ENCODE data around the gene TRIM68.

The TRIM68 gene

DNA sequence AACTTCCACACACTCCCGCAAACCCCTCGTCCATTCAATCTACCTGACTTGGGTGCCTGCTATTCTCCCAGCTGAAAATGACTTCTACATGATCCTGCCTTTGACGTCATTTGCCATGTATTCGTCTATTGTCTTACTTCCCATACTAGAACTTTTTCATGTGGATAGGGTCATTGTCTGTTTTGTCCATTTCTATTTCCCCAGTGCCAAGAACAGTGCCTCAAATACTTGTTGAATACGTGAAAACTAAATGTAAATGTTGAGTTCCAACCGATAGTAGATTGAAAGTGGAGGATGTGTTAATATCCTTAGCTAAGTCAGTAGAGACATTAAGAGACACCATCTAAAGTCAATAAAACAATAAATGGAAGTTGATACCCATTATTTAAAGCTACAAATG, 935 bp downstream of the TRIM68 start:
- H3K4me2 ChIP-seq (ENCODE audit: low read depth, low read length, poor library complexity, severe bottlenecking): peak overlapping the region; percentile 99
- H3K9me2 ChIP-seq (replicated peaks; ENCODE audit: low read depth, low read length): no peaks in the 10 kb centered on the region
- H4K20me1 ChIP-seq (ENCODE audit: insufficient read depth, low read length, poor library complexity, severe bottlenecking): no peaks in the 10 kb centered on the region
- peak overlapping the region; percentile 91 for H3K9ac ChIP-seq (ENCODE audit: low read depth, low read length, poor library complexity, severe bottlenecking)
- H3K36me3 ChIP-seq (ENCODE audit: insufficient read depth, low read length): no peaks in the 10 kb centered on the region; the same call in 1 of the 2 replicates
- peaks cover 7% of the 10 kb centered on the region for H3K79me2 ChIP-seq (ENCODE audit: insufficient read depth, low read length)
- H3K4me3 ChIP-seq (ENCODE audit: low read length, poor library complexity, severe bottlenecking): peak overlapping the region; percentile 93
- peak overlapping the region; percentile 98; the same call in 1 of the 2 replicates for H2AFZ ChIP-seq (ENCODE audit: low read length)
- no peaks in the 10 kb centered on the region for H3F3A ChIP-seq (ENCODE audit: low read depth)
- no peaks in the 10 kb centered on the region for H3K9me3 ChIP-seq (ENCODE audit: insufficient read depth, low read depth, low read length)
- TF ChIP-seq, protein P1, sequence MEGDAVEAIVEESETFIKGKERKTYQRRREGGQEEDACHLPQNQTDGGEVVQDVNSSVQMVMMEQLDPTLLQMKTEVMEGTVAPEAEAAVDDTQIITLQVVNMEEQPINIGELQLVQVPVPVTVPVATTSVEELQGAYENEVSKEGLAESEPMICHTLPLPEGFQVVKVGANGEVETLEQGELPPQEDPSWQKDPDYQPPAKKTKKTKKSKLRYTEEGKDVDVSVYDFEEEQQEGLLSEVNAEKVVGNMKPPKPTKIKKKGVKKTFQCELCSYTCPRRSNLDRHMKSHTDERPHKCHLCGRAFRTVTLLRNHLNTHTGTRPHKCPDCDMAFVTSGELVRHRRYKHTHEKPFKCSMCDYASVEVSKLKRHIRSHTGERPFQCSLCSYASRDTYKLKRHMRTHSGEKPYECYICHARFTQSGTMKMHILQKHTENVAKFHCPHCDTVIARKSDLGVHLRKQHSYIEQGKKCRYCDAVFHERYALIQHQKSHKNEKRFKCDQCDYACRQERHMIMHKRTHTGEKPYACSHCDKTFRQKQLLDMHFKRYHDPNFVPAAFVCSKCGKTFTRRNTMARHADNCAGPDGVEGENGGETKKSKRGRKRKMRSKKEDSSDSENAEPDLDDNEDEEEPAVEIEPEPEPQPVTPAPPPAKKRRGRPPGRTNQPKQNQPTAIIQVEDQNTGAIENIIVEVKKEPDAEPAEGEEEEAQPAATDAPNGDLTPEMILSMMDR (conservative IDR thresholded peaks at IDR 0.05; ENCODE audit: low read length): no peak
- no peak for TF ChIP-seq EZH2phosphoT487 (IDR thresholded peaks at IDR 0.05; ENCODE audit: borderline replicate concordance)
- peaks cover 2% of the 10 kb centered on the region for H3K27me3 ChIP-seq (ENCODE audit: insufficient read depth, low read length, poor library complexity, severe bottlenecking)
- H3K4me1 ChIP-seq (ENCODE audit: insufficient read depth, low read length, poor library complexity, severe bottlenecking): peaks cover 29% of the 10 kb centered on the region

DNA sequence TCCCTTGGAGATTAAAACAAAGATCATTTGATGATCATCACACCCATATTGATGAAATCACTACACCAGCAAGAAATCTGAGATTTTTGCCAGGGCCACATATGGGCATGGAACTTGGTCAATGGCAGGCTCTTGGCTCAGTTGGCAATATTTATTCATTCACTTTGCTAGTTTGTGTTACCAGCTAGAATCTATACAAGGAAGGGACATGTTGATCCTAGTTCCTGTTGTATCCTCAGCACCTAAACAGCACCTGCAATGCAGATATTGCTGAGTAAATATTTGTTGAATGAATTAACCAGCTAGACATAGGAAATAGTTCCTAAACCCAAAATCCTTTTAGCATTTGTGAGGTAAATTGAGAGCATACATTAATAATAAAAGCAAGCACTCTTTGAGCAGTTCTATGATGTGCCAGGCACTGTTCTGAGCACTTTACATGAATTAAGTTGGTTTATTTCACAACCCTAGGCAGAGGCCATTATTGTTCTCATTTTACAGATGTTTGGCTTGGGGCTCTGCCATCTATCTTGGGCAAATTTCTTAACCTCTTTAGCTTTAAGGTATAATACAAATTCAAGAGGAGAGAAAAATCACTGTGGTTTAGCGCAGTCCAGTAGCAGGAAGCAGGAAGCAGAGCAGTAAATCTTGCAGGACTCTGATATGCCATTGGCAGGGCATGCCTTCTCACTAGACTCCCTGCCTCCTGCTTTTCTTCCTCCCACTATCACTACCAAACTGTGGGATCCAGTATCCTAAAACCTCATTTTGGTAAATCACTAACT, 1.6 kb downstream of the TRIM68 start:
- peak overlapping the region; percentile 99 for H3K4me2 ChIP-seq (ENCODE audit: low read depth, low read length, poor library complexity, severe bottlenecking)
- peak overlapping the region; percentile 91 for H3K9ac ChIP-seq (ENCODE audit: low read depth, low read length, poor library complexity, severe bottlenecking)
- no peak overlapping the region for H2AFZ ChIP-seq (ENCODE audit: low read length)
- no peaks in the 10 kb centered on the region for H3K9me3 ChIP-seq (ENCODE audit: insufficient read depth, low read depth, low read length)
- H3K4me3 ChIP-seq (ENCODE audit: low read length, poor library complexity, severe bottlenecking): peak overlapping the region; percentile 93
- peaks cover under 1% of the 10 kb centered on the region; the same call in 1 of the 2 replicates for H3K36me3 ChIP-seq (ENCODE audit: insufficient read depth, low read length)
- peaks cover 7% of the 10 kb centered on the region for H3K79me2 ChIP-seq (ENCODE audit: insufficient read depth, low read length)
- H4K20me1 ChIP-seq (ENCODE audit: insufficient read depth, low read length, poor library complexity, severe bottlenecking): no peaks in the 10 kb centered on the region
- H3K4me1 ChIP-seq (ENCODE audit: insufficient read depth, low read length, poor library complexity, severe bottlenecking): peaks cover 29% of the 10 kb centered on the region
- H3F3A ChIP-seq (ENCODE audit: low read depth): no peaks in the 10 kb centered on the region
- TF ChIP-seq EZH2phosphoT487 (IDR thresholded peaks at IDR 0.05; ENCODE audit: borderline replicate concordance): no peak
- TF ChIP-seq, protein P1 (conservative IDR thresholded peaks at IDR 0.05; ENCODE audit: low read length): no peak
- no peaks in the 10 kb centered on the region for H3K27me3 ChIP-seq (ENCODE audit: insufficient read depth, low read length, poor library complexity, severe bottlenecking)
- no peaks in the 10 kb centered on the region for H3K9me2 ChIP-seq (replicated peaks; ENCODE audit: low read depth, low read length)

DNA sequence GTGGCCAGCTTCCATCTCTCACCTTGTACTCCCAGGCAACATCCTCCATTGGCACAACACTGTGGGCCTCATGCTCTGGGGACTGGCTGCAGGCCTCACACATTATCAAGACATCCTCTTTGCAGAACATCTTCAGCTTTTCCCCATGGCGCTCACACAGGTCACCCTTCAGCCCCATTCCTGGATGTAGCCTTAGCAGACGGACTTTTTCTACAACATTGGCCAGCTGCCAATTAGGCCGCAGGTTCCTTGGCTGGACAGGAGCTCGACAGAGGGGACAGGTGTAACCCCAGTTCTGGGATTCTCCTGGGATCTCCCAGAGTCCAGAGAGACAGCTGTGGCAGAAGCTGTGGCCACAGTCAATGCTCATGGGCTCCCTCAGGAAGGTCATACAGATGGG, 3.0 kb downstream of the TRIM68 start:
- Histone ChIP-seq H3F3A (ENCODE audit: low read depth) (no peaks in the 10 kb centered on the region), H3K79me2 (ENCODE audit: insufficient read depth, low read length) (peaks cover 7% of the 10 kb centered on the region), H2AFZ (ENCODE audit: low read length) (no peak overlapping the region), H3K4me3 (ENCODE audit: low read length, poor library complexity, severe bottlenecking) (no peak overlapping the region), H3K4me1 (ENCODE audit: insufficient read depth, low read length, poor library complexity, severe bottlenecking) (peaks cover 25% of the 10 kb centered on the region), H3K9ac (ENCODE audit: low read depth, low read length, poor library complexity, severe bottlenecking) (no peak overlapping the region), H3K4me2 (ENCODE audit: low read depth, low read length, poor library complexity, severe bottlenecking) (peak overlapping the region; percentile 99), H3K9me3 (ENCODE audit: insufficient read depth, low read depth, low read length) (no peaks in the 10 kb centered on the region), H4K20me1 (ENCODE audit: insufficient read depth, low read length, poor library complexity, severe bottlenecking) (no peaks in the 10 kb centered on the region), H3K36me3 (ENCODE audit: insufficient read depth, low read length) (peaks cover 14% of the 10 kb centered on the region; the same call in 1 of the 2 replicates), H3K9me2 (replicated peaks; ENCODE audit: low read depth, low read length) (no peaks in the 10 kb centered on the region), H3K27me3 (ENCODE audit: insufficient read depth, low read length, poor library complexity, severe bottlenecking) (no peaks in the 10 kb centered on the region)
- TF ChIP-seq, protein P1 (conservative IDR thresholded peaks at IDR 0.05; ENCODE audit: low read length): no peak
- no peak for TF ChIP-seq EZH2phosphoT487 (IDR thresholded peaks at IDR 0.05; ENCODE audit: borderline replicate concordance)

Measured in Loucy (cell line).